Measurements from ENCODE around the gene ROS1.

The ROS1 gene

DNA sequence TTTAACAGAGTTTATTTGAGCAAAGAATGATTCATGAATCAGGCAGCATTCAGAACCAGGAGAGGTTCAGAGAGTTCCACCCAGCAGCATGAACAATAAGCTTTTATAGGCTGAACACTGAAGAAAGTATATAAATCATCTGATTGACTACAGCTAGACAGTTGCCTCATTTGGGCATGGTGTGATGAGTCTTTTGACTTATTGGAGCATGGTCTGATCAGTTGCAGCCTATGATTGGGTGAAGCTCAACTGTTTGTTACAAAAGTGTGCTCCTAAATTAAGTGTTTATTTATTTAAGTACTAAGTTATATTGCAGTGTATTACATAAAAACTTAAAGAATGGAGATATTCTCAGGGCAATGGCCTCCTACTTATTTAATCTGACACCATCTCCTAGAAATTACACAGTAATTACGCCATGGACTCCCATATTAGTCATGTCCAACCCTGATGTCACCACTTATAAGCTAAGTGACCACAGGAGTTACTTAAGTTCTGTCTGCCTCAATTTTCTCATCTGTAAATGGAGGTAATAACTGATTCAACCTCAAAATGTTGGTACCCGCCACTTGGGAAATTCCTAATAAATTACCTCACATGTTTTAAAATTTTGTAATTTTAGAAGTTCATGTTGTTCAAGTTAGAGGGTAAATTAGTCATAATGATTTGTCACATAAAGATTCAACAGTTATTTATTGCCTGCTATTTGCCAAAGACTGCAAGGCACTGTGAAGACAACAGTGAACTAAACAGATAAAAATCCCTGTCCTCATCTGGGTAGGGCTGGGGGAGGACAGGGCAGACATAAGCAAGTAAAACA is 15.2 kb upstream of the ROS1 start:
- DNase-seq: no peak

- DNase-seq: no peak
Measured at GRCh38 chr6:117432273-117432672, 6.5 kb upstream of the ROS1 start.

DNA sequence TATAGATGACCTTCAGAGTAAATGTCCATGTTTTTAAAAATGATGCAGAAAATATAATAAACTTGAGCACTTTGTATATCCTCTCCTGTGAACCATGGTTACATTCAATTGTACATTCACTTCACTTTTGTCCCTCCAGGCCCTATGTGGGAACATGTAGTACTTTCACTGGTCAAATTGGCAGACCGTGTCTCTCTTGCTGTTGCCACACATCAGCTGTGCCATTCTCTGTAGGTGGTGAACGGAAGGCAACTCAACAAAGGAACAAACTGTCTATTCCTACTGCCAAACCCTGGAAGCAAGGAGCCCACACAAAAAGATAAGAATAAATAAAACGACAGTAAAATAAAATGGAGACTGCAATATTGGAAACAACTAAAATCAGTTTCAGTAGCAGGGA is 2.0 kb downstream of the ROS1 start:
- no peak for DNase-seq

- DNase-seq: no peak
Measured at GRCh38 chr6:117418320-117418719, 7.4 kb downstream of the ROS1 start.

- DNase-seq: no peak
Measured at GRCh38 chr6:117417851-117418250, 7.9 kb downstream of the ROS1 start.

- no peak for DNase-seq
Measured at GRCh38 chr6:117414770-117415169, 11.0 kb downstream of the ROS1 start.

DNA sequence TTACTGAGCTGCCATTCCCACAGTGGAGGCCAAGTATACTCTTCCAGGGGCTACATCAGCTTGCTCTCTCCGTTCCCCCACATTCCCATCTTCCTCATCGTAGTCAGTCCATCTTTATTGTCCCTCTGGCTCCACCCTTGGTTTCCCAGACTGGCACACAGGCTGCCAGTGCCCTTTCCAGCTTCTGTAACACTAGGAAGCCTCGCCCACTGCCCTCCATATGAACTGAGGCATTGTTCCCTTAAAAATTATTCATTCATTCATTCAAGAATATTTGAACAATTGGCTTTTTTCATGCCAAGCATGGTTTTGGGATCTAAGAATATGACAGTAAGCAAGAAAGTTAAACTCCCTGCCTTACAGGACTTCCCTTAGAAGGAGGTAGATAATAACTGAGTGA is 14.3 kb downstream of the ROS1 start:
- no peak for DNase-seq

DNA sequence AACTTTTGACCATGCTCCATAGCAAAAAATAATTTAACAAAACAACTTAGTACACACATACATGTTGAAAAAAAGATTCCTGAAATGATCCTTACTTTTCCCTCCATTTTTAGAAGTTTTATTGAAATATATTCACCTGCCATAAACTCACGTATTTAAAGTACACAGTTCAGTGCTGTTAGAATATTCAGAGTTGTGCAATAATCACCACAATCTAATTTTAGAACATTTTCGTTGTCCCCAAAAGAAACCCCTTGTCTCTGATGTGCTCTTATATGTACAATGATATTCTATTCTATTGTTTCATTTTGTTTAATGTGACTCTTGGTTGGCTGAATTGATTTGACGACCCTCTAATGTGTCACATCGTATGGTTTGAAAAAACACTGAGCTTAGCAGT is 15.9 kb downstream of the ROS1 start:
- DNase-seq: no peak

- peak; percentile 21 for DNase-seq
Measured at GRCh38 chr6:117409420-117409819, 16.3 kb downstream of the ROS1 start.

DNA sequence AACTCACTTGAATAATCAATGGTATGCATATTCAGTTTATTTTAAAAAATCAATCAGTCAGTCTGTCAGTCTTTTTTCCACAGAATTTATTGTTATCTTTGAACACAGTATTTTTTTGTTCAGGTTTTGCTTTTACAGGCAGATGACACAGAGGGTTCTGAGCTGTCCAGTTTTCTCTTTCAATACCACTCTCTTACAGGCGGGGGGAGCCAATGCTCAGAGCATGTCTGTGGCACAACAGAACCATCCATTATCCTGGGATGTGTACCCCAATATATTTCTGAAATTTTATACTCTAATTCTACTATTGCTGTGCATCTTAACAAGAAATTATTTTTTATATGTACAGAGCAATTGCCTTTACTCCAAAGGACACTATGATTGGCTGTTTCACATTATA is 21.2 kb downstream of the ROS1 start:
- peak; percentile 4 for DNase-seq

DNA sequence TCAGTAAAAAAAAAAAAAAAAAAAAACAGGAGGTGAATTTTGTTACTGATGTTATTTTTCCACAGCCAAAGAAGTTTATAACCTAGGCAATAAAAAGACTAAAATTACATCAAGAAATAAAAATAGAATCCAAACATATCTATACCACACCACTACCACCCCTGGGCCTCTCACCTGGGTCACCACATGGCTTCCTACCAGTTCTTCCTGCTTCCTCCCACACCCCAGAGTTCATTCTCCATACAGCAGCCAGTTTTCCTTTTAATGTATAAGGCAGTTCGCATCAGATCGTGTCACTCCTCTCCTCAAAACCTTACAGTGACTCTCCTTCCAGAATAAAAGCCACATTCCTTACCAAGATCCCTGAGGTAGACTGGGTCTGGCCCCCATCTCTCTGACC is 23.9 kb downstream of the ROS1 start:
- no peak for DNase-seq

GRCh38 chr6:117399924-117400323 is 25.8 kb downstream of the ROS1 start:
- DNase-seq: peak; percentile 4

GRCh38 chr6:117399126-117399525 is 26.6 kb downstream of the ROS1 start:
- DNase-seq: no peak

DNA sequence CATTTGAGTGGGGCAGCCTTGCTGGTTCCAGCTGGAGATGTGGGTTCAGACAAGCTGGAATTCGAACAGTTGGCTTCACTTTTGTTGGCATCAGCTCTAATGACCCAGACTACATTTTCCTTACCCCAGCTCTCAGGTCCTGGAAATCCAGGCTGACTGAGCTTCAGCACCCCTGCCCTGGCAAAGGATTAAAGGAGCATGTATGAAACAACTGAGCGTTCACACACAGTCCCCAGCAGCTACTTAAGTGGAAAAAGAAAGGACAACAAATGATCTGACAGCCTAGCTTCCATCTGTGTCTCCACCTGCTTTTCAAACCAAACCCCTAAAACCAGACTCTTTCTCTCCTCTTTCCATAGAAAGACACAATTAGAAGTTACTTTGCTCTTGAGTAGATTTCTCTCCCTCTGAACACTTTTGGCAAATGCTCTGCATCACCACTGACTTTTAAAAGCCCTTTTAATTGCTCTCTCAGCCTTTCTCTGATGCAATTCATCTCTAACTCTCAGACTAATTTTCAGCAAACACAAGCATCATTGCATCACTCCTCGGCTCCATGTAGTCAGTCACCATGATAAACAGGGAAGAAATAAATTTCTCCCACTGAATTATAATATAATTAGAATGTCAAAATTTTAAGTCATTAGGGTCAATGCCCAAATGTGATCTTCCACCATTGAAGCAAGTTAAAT is 28.1 kb downstream of the ROS1 start:
- no peak for DNase-seq

GRCh38 chr6:117396228-117396627 is 29.5 kb downstream of the ROS1 start:
- DNase-seq: no peak

DNA sequence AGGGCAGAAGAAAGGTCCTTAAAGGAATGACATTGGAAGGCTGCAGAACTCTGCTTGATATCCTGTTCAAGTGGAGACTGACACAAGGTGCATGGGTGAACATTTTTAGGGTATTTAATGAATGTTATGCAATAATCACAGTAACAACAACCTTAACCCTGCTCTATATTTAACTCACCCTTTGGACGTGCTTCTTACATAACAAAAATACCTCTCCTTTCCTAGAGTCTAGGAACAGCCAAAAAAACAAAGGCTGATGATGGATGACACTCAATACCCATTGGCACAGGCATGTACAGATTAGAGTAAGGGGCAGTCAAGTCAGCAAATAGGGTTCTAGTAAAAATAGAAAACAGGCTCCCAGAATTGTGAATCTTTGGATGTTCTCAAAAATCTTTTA is 30.6 kb downstream of the ROS1 start:
- no peak for DNase-seq

DNA sequence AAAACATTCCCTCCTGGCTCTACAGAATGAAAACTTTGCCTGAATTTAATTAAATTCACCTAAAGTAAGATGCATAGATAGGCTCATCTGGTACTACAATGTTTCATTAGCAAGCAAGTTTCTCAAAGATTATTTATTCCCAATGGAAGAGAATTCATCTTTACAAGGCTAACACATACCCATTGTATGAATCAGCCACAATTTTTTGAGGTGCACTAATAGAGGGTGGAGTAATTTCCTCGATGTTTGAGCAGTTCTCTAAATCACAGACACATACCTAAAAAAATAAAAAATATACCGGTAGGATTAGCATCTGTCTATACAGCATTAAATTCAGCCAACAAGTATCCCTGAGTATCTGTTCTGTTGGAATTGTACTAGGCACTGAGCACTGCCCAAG is 32.7 kb downstream of the ROS1 start:
- no peak for DNase-seq

- no peak for DNase-seq
Measured at GRCh38 chr6:117391874-117392583, 33.7 kb downstream of the ROS1 start.

GRCh38 chr6:117389227-117390057 is 36.3 kb downstream of the ROS1 start:
- no peak for DNase-seq

GRCh38 chr6:117387454-117387974 is 38.2 kb downstream of the ROS1 start:
- DNase-seq: no peak

- peak; percentile 73 for DNase-seq
Measured at GRCh38 chr6:117384659-117385058, 41.1 kb downstream of the ROS1 start.

- DNase-seq: no peak
Measured at GRCh38 chr6:117381749-117382148, 44.0 kb downstream of the ROS1 start.

DNA sequence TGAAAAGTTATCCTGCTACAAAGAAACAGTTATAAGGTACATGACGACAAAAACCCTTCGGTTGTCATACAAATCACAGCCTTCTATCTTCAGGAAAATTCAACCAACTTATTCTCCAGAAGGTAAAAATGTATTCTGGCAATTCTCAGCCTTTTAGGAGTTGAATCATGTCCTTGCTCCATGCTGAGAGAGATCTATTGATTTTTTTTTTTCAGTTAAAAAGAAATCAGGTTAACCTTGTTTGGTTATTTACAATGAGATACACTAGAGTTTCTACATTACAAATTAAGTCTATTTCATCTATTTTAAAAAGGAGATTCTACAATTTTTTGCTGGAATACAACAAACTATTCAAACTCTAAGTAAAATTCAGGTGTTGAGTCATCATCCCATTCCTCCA is 45.4 kb downstream of the ROS1 start:
- no peak for DNase-seq
